GM19452 (cell line): ENCODE measurements around the gene NAA20.
"Not testable (repeated sequence)": the region's sequence is repeated elsewhere in the genome, so short reads cannot be mapped to it uniquely, and the experiment has no call there.

Source experiments
- ATAC-seq: cut with Tn5 transposase; IDR thresholded peaks from one replicate; pipeline ENCODE4 v1.9.1; 2021; ENCODE audit not compliant: unreplicated experiment

The NAA20 gene

DNA sequence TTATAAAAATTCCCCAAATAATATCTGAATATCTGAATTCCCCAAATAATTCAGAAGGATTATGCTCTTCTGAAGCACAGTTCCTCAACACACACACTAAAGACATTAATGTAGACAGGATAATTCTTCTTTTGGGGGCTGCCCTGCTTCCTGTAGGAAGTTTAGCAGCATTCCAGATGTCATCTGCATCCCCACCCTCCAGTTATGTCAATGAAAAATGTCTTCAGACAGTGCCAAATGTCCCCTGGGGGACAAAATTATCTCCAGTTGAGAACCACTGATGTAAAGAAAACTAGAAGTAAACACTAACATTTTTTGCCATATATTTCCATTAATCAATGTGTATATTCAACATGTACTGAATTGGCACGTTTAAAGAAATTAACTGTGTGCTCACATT, 25.9 kb upstream of the NAA20 start:
- no peak for ATAC-seq

DNA sequence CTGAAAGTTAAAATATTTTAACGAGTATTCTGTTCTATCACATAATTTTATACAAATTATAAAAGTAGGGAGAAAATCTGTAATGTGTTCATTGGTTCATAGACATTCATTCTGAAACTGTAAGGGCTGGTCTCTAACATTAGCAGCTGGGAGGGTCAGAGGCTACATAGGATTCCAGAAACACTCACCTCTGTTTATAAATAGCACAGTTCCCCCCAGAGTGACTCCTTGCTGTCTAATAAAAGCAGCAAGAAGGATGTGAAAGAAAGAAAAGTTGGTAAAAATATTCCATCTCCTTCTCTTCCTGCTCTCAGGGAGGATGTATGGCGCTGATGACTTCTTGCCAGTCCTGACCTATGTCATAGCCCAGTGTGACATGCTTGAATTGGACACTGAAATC, 25.3 kb upstream of the NAA20 start:
- ATAC-seq: no peak

DNA sequence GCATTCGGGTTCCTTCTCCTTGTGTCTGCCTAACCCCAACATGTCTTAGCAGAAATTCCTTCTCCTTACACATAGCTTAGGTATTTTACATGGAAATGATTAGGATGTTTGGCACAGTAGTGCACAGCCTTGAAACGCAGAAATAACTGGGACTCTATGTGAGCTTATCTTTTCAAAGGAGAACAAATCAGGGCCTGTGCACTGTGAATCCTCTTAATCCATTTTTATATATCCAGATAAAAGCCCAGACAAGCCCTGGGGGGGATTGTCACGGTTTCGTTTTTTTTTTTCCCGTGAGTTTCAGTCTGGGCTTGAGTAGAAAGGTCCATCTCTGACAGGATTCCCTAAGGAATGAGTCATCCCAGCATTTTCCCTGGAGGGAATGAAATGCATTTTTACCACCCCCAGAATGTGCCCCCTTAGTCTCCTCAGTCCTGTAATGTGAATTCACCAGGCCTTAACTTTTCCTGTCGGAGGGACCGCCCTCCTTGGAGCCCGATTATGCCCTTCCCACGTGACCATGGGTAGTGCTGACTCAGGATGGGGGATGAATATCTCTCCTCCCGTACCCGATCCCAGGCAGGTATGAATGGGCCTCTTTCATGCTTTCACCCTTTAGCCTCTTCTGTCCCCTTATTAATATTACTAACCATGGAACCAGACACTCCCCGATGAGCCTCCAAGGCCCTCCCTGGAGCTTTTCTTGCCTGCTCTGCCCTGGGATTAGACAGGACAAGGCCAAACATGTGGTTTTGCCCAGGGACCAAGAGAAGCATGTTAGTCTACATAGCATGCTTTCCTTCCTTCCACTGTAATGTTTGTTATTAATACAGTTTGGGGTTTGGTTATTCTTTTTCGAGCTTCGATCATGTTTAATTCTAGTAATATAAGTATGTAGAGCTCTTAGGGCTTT, 23.9 kb upstream of the NAA20 start:
- ATAC-seq: no peak

DNA sequence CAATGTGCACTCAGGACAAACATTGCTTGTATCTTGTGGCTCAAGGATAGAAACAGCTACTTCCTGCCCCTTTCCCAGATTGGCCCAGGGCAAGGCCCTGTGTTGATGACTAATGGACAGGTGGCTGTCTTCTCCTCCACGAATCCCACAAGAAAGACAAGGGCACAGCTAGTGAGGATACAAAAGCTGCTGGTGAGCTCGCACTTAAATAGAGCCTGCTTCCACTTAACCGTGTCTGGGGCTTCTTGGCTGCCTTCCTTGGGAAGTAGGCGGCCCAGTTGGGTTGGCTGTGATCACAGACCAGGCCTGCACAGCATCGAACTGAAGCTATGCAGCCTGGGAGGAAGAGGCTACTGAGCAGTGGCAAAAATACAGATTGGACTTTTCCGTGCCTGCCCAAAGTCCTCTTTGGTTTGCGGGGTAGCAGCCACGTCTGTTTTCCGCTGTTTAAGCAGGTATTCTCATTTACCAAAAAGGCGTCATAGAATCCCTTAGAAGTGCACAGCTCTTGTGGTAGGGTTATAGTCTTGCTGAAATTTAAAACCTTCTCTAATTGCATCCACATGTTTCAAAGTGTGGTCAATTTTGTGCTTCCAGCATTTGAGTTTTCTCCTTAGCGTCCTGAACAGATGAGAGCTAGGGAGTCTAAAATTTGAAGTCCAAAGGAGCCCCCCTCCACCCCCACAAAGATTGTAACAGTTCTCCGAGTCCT, 23.0 kb upstream of the NAA20 start:
- no peak for ATAC-seq

DNA sequence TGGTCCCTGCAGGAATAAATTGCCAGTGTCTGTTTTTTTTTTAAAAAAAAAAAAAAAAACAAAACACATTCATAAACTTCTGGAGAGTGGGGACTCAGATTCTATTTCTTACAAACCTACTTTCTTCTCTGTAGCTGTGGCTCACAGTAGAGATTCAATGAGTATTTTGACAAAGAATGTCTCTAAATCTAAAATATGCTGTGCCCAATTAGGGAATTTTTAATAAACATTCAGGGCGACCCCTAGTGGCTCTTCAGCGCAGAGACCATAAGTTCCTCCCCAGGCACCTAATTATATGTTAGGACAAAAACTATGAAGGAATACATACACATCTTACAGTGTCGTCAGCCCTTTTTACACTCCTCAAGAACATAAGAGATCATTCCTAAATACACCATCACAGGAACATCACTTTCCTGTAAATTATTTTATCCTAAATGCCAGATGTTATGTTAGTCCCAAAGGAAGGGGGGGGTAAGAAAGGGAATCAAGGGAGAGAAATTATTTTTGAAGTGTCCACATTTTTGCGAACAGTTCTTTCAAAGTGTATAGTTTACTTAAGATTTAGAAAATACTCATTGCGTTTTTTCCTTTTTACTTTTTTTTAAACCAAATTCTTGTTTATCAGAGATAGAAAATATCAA, 21.8 kb upstream of the NAA20 start:
- no peak for ATAC-seq

DNA sequence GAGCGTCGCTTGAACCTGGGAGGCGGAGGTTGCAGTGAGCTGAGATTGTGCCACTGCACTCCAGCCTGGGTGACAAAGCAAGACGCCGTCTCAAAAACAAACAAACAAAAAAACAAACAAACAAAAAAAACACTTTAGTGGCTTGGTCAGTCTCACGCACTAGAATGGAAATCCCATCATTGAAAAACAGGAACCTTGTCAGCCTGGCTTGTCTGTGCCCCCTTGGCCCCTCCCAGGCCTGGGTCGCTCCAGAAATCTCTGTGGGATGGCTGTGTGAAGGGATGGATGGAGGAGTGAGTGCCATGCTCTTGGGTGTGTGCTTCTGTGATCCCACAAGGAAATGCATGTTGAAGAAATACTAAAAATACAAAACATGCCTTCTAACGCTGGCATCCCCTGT, 20.9 kb upstream of the NAA20 start:
- ATAC-seq: no peak

DNA sequence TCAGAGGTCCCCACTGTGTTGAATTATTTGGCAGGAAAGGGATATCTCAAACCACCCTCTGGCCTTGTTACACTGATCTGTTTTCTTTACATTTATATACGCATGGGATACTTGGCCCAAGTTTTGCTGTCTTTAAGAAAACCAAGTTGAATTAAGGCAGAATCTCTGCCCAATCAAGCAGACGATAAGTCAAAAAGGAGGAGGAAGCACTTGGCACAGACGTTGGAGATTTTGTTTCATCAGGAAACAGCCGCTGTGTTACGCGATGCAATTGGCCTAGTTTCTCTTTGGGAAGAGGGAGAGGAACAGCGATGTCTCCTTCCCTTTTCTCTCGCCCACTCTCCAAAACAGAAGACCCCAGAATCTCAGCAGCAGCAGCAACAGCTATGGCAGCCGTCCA, 20.2 kb upstream of the NAA20 start:
- no peak for ATAC-seq

DNA sequence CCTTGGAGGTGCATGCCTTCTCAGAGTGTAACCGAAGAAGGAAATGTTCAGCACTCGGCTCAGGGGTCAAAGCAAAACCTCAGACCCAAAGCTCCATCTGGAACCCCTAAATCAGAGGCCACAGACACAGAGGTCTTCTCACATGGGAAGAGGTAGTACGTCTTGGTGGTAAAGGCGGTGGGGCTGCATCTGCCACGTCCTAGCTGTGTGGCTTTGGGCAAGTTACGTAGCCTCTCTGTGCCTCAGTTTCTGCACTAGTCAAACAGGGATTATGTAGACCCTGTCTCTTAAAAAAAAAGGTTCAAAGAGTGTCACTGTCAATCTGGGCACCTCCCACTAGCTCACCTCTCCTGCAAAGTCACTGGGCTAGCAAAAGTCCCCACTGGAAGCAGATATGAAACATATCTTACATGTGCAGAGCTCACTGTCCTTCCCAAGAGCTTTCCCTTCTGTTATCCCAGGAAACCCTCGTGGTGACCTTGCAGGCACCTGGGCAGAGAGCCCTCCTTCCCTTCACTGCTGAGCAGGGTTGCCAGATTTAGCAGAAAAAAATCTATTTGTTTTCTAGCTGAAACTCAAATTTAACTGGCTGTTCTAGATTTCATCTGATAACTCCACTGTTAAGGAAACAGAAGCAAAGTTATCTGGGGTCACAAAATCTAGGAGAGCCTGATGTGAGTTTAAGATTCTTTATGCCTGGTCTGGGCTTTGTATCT, 18.0 kb upstream of the NAA20 start:
- ATAC-seq: no peak

DNA sequence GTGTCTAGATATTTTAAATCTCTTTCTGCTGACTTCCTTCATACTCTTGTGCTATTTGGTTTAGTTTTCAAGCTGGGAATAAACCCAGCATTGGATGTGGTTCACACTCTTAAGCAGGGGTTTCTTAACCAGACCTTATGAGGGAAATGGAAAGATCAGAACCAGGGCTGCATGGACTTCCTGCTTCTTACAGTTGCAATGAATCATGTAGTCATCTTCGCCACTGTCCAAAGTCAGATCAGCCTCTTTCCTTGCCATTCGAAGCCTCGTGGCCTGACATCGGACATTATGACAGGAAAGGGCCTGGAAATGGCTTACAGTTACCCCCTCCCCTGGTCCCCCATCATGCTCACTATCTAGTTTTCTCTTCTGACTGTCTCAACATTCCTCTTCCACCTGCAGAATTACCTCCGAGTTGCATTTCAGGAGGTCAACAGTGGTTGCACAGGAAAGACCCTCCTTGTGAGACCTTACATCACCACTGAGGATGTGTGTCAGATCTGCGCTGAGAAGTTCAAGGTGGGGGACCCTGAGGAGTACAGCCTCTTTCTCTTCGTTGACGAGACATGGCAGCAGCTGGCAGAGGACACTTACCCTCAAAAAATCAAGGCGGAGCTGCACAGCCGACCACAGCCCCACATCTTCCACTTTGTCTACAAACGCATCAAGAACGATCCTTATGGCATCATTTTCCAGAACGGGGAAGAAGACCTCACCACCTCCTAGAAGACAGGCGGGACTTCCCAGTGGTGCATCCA, 16.8 kb upstream of the NAA20 start:
- ATAC-seq: no peak

DNA sequence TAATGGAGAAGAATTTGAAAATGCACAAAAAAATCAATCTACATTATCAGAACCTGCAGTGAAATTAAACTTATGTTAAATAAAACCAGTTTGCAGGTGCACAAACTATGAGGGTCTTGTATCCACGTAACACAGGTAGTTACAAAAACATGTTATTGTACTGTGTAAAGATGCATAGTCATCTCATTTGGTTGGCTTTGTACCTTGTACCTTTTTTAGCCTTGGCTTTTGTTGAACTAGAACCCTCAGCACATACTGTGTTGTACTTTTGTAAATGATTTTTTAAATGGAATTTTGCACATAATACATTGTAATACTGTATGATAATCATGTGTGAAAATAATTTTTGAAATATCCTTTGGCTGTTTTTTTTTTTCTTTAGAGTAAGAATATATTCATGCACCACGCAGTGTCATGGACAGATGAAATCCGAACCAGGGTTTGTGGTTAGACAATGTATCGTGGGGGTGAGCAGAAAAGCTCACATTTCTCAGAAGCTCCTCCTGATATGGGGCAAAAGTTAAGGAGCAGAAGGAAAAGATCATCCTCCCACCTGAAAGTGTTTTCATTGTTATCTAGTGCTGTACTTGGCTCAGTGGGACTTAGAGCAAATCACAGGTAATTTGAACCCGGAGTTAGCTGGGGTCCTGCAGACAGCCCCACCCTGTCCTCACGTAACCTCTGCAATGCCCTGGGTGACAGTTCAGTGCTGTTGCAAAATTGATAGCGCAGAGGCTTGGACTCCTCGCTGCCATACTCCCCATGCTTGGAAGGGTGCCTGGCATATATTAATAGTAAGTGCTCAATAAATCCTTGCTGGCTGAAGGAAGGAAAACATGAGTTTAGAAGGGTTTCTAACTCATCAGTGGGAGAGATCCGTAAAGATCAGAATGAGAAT, 14.8 kb upstream of the NAA20 start:
- no peak for ATAC-seq

DNA sequence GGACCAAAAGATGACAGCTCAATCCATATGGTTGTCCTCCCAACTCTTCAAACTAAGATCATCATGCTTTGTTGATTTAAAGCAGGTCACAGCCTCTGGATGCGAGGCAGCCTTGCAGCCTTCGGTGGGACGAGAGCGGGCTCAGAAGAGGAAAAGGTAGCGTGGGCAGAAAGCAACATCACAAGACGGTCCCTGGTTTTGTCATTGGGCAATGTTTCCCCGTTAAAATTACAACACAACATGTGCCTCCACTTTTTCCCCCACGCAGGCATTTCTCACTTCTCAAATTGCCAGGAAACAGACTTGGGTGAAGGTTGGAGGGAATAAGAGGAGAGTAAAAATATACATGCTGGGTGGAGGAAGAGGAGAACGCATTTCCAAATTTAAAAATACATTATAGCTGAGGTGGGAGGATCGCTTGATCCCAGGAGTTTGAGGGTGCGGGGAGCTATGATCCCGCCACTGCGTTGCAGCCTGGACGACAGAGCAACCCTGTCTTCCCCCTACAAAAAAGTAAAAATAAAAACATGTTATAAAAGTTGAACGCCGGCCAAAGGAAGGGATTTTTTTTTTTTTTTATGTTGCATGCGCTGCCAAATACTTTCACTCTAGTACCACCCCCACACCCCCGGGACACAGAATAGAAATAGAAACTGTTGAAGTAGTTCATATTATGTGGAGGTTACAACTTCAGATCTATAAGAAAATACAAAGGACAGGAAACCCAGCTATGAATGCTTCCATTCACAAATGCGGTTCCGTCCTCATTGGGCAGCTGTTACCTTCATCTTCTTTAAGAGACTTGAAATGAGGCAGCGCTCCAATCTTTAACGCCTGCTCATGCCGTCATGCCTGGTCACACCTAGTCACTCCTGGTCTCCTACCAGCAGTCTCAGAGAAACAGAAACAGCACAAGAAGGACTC, 13.9 kb upstream of the NAA20 start:
- no peak for ATAC-seq

DNA sequence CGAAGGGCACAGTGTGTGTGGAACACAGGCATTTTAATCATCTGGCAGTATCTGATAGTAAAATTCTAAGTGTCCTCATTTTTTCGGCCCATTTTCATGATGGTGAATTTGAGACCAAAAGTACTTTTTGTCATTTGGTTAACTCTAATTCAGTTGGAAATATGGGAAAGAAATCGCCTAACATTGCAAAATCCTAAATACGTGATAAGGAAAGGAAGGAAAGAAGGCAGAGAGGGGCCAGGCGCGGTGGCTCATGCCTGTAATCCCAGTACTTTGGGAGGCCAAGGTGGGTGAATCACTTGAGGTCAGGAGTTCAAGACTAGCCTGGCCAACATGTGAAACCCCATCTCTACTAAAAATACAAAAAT, 13.2 kb upstream of the NAA20 start:
- not testable (repeated sequence) for ATAC-seq

DNA sequence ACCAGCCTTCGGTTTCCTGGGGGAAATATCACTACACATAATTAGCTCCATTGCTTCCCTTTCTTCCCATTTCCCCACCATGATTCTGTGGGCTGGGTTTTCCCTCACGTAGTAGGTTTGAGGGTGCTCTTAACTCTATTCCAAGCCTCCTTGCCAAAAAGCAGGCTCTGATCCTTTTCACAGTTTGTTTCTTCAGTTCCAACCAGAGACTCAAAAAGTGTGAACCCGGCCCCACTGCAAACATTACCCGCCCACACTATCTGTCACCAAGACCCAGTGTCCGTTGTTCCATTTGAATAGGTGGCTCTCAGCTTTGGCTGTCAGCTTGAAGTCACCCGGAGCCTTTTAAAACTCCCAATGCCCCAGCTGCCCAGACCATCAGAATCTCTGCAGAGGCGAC, 11.8 kb upstream of the NAA20 start:
- ATAC-seq: no peak

DNA sequence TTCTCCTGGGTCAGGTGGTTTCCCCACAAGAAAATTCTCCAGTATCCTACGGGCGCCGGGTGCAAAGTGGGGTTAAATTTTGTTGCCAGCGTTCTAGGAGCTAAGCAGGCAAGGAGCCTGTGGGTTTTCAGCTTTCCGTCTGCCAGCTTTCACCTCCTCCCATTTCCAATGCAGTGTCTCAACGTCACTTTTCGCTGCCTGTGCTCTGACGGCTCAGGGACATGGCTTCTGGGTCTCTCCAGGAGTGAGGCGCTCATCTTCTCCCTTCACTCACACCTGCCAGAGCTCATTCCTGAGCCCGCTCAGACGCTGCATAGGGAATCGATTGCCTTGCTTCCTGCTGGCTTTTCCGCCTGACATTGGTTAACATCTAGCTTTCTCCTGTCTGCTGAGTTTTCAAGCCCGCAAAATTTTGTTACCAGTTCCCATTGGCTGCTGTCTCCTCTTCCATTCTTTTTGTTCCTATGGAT, 7.3 kb upstream of the NAA20 start:
- ATAC-seq: no peak

DNA sequence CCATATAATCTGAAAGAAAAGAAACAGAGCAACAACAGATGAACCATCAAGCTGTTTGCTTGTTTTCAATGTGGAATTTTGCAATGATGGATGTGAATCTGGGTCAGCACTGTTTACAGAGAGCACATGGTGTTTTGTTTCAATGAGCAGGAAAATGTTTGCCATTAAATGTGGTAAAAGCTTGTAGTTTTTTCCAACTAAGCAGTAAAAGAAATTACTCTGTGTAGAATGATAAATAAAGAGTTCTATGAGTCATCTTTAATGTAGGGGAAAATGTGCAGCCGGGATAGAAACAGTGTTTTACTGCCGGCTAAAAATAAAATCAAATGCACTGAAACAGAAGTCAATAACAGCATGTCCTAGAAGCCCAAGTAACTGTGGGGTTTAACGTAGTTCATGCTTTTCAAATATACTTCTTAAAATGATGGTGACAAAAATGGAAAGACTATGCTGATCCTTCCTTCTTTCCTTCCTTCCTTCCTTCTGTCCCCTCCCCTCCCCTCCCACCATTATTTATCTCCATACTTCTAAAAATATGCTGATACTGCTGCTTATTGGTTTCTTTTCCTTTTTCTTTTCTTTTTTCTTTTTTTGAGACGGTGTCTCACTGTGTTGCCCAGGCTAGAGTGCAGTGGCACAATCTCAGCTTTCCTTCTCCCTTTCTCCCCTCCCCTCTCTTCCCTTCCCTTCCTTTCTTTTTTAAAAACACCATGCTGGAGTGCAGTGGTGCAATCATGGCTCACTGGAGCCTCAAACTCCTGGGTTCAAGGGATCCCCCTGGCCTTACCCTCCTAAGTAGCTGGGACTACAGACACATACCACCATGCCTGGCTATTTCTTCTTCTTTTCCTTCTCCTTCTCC, 6.3 kb upstream of the NAA20 start:
- no peak for ATAC-seq

DNA sequence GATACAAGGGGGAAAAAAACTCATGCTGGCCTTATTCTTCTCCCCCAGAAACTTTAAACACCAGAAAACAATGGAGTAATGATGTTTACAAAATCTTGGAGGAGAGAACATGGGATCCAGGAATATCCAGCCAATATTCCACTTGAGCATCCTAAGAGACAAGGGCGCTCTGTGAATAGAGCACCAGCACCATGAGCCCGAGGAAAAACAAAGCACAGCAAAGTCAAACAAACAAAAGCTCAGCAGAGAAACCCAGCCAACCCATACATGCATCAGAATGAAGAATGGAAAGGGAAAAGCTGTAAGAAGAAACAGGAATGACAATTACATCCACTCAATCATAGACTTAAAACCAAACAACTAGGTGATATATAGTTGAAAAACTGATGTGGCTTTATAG, 4.6 kb upstream of the NAA20 start:
- ATAC-seq: no peak

DNA sequence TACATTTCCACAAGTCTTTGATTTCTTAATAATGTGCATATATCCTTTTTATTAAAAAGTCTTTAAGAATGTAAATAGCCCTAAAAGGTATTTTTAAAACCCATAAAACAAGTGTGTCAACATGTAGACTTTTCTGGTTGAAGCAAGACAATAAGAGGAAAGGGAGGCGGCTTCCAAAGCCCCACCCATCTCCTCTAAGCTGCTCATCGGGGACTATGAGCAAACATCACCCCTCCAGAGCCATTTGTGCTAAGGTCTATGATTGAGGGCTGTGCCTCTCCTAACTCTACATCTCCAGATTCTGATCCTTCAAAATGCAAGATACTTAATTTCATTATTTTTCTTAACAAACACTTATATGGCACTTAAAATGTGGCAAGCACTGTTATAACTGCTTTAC, 2.5 kb upstream of the NAA20 start:
- no peak for ATAC-seq

DNA sequence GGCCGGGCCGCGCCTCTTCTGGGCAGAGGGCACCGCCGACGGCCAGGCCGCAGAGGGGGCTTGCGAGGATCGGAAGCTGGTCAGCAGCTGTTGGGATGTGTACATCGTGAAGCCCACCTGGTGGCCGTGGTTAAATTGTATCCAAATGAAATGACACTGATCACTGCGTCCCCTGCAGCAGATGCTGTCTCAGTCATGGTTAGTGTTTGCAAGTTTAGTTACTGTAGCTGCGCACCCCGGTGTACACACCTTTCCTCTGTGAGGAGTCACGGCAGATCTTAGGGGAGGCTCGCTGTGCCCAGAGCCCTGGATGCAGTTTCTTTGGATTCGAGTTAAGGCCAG, 653 bp downstream of the NAA20 start:
- no peak for ATAC-seq
